Muscle of leg (tissue), 11 donors: ENCODE measurements around the gene AP4S1. TPM values are rescaled to one million over a fixed set of nuclear protein-coding genes. Genes with fewer than 3 reads are reported as not detected.
"Not testable (repeated sequence)": the region's sequence is repeated elsewhere in the genome, so short reads cannot be mapped to it uniquely, and the experiment has no call there.

ENCODE experiments used
- DNase-seq: peaks from one replicate; pipeline ENCODE4 v3.0.0; 2013
- H3K27ac ChIP-seq: one replicate; pipeline ENCODE4 v1.5.1; 2013; ENCODE audit warnings: mild to moderate bottlenecking, low read length, control low read depth
- H3K27me3 ChIP-seq: one replicate; pipeline ENCODE4 v1.6.1; 2013; ENCODE audit warnings: low read length; ENCODE audit not compliant: control insufficient read depth, insufficient read depth
- H3K36me3 ChIP-seq: one replicate; pipeline ENCODE4 v1.6.1; 2013; ENCODE audit warnings: low read length; ENCODE audit not compliant: control insufficient read depth, insufficient read depth
- H3K4me1 ChIP-seq: one replicate; pipeline ENCODE4 v1.6.1; 2013; ENCODE audit warnings: low read length; ENCODE audit not compliant: control insufficient read depth, insufficient read depth
- H3K4me3 ChIP-seq: one replicate; pipeline ENCODE4 v1.5.1; 2013; ENCODE audit warnings: low read length, control low read depth
- H3K9me3 ChIP-seq: replicated peaks from 2 replicates; pipeline ENCODE4 v1.6.1; 2013; ENCODE audit warnings: low read depth, low read length; ENCODE audit not compliant: control insufficient read depth
- WGBS: methylation state at CpG from one replicate; pipeline ENCODE4 v1.1.5; 2013; ENCODE audit warnings: missing lambda C conversion rate; ENCODE audit not compliant: insufficient coverage; 5-methylcytosine and 5-hydroxymethylcytosine counted together
- polyA plus RNA-seq, 8 donors: library from polyadenylated mRNA; unstranded; fragments of 120-200 nt; gene quantifications; one replicate each; pipeline versions ENCODE4 v1.2.1 to v1.2.3, GENCODE V29; 2013; ENCODE audit warnings: inconsistent platforms in 1 of 8, low replicate concordance in 1 of 8; ENCODE audit not compliant: insufficient read length in 8 of 8, insufficient read depth in 1 of 8
- total RNA-seq: library from RNA; stranded (reverse); fragments of 120-200 nt; gene quantifications from one replicate; pipeline ENCODE4 v1.2.4, GENCODE V29; 2013

The AP4S1 gene
- total and polyA plus RNA-seq, 9 donors: 12.0 to 14.2 (median 12.9) TPM

DNA sequence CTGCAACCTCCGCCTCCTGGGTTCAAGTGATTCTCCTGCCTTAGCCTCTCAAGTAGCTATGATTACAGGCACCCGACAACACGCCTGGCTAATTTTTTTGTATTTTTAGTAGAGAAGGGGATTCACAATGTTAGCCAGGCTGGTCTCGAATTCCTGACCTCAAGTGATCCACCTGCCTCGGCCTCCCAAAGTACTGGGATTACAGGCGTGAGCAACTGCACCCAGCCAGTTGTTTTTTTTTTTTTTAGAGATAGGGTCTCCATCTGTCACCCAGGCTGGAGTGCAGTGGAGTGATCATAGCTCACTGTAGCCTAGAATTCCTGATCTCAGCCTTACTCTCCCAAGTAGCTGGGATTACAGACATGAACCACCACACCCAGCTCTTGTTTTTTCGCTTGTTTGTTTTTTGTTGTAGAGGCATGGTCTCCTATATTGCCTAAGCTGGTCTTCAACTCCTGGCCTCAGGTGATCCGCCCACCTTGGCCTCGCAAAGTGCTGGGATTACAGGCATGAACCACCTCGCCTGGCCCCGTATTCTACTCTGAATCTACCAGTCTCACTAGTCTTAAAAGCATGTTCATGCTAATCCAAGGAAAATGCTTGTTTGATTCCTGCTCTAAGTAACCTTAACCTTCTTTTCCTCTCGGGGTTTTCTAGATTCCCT lies 32.4 kb downstream of the AP4S1 start:
- H3K27me3 ChIP-seq: no peaks in the 10 kb centered on the region
- DNase-seq: no peak
- peaks cover 6% of the 10 kb centered on the region for H3K4me1 ChIP-seq
- H3K9me3 ChIP-seq: no peaks in the 10 kb centered on the region
- H3K36me3 ChIP-seq: no peaks in the 10 kb centered on the region
- WGBS: 96% methylated on average over 6 of the region's 12 CpGs
- H3K4me3 ChIP-seq: no peak overlapping the region
- peak overlapping the region; percentile 29 for H3K27ac ChIP-seq

GRCh38 chr14:31059152-31059924 lies 33.9 kb downstream of the AP4S1 start:
- peak; percentile 56 for DNase-seq
- no peaks in the 10 kb centered on the region for H3K9me3 ChIP-seq
- no CpG with 5 or more reads among the region's 1 CpG for WGBS
- H3K27me3 ChIP-seq: no peaks in the 10 kb centered on the region
- H3K36me3 ChIP-seq: no peaks in the 10 kb centered on the region
- H3K4me1 ChIP-seq: peaks cover 6% of the 10 kb centered on the region
- no peak overlapping the region for H3K4me3 ChIP-seq
- H3K27ac ChIP-seq: peak overlapping the region; percentile 4

GRCh38 chr14:31060253-31060875 lies 34.9 kb downstream of the AP4S1 start:
- H3K27ac ChIP-seq: no peak overlapping the region
- peaks cover 6% of the 10 kb centered on the region for H3K4me1 ChIP-seq
- H3K4me3 ChIP-seq: no peak overlapping the region
- DNase-seq: no peak
- WGBS: 61% methylated on average over 3 of the region's 6 CpGs
- no peaks in the 10 kb centered on the region for H3K27me3 ChIP-seq
- no peaks in the 10 kb centered on the region for H3K36me3 ChIP-seq
- H3K9me3 ChIP-seq: no peaks in the 10 kb centered on the region

- DNase-seq, H3K27me3 ChIP-seq, H3K36me3 ChIP-seq, H3K4me3 ChIP-seq, H3K9me3 ChIP-seq, H3K4me1 ChIP-seq, H3K27ac ChIP-seq: not testable (repeated sequence)
- WGBS: 100% methylated on average over 3 of the region's 8 CpGs
Measured at GRCh38 chr14:31062908-31063307, 37.5 kb downstream of the AP4S1 start.

GRCh38 chr14:31068235-31068634 lies 42.8 kb downstream of the AP4S1 start:
- H3K4me3 ChIP-seq: no peak overlapping the region
- no peaks in the 10 kb centered on the region for H3K27me3 ChIP-seq
- DNase-seq: no peak
- H3K36me3 ChIP-seq: peaks cover 6% of the 10 kb centered on the region
- no peaks in the 10 kb centered on the region for H3K4me1 ChIP-seq
- WGBS: no CpG with 5 or more reads among the region's 1 CpG
- H3K9me3 ChIP-seq: no peaks in the 10 kb centered on the region
- H3K27ac ChIP-seq: no peak overlapping the region

- peaks cover 10% of the 10 kb centered on the region for H3K36me3 ChIP-seq
- WGBS: 93% methylated on average over 2 of the region's 3 CpGs
- H3K4me1 ChIP-seq: no peaks in the 10 kb centered on the region
- no peaks in the 10 kb centered on the region for H3K9me3 ChIP-seq
- H3K4me3 ChIP-seq: no peak overlapping the region
- no peak overlapping the region for H3K27ac ChIP-seq
- DNase-seq: no peak
- no peaks in the 10 kb centered on the region for H3K27me3 ChIP-seq
Measured at GRCh38 chr14:31069343-31069742, 43.9 kb downstream of the AP4S1 start.

GRCh38 chr14:31070431-31070830 lies 45.0 kb downstream of the AP4S1 start:
- 80% methylated on average over 2 of the region's 5 CpGs for WGBS
- no peak overlapping the region for H3K27ac ChIP-seq

DNA sequence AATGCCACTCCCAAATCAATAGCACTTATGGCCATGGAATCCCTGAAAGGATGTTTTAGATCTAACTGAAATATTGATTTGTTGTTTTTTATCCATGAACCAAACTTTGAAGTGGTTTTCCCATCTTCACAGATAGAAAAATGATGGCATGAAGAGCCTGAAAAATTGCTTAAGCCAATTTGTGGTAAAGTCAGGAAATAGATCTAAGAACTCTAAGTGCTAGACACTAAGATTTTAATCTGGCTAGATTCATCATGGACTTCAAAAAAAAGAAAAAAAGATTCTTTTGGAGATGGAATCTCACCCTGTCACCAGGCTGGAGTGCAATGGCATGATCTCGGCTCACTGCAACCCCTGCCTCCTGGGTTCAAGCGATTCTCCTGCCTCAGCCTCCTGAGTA lies 45.7 kb downstream of the AP4S1 start:
- peaks cover 13% of the 10 kb centered on the region for H3K36me3 ChIP-seq

More at GRCh38 chr14:31070431-31070830, 45.0 kb downstream of the AP4S1 start:
- Histone ChIP-seq H3K36me3 (peaks cover 13% of the 10 kb centered on the region), H3K4me3 (no peak overlapping the region), H3K9me3 (no peaks in the 10 kb centered on the region), H3K27me3 (no peaks in the 10 kb centered on the region), H3K4me1 (no peaks in the 10 kb centered on the region)
- no peak for DNase-seq

DNA sequence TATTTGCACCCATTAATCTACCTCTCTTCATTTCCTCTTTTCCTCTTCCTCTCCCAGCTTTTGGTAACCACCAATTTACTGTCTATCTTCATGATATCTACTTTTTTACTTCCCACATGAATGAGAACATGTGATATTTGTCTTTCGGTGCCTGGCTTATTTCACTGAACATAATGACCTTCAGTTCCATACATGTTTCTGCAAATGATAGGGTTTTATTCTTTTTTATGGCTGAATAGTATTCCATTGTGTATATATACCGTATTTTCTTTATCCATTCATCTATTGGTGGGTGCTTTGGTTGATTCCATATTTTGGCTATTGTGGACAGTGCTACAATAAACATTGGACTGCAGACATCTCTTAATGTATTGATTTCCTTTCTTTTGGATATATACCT lies 49.7 kb downstream of the AP4S1 start:
- Histone ChIP-seq H3K4me3 (no peak overlapping the region), H3K27ac (no peak overlapping the region), H3K27me3 (no peaks in the 10 kb centered on the region), H3K9me3 (no peaks in the 10 kb centered on the region), H3K36me3 (peaks cover 12% of the 10 kb centered on the region), H3K4me1 (no peaks in the 10 kb centered on the region)
- no CpG with 5 or more reads among the region's 2 CpGs for WGBS
- DNase-seq: no peak

More for the DNA sequence above, 45.7 kb downstream of the AP4S1 start:
- no peak overlapping the region for H3K4me3 ChIP-seq
- H3K27me3 ChIP-seq: no peaks in the 10 kb centered on the region
- H3K9me3 ChIP-seq: no peaks in the 10 kb centered on the region
- DNase-seq: no peak
- no CpG with 5 or more reads among the region's 2 CpGs for whole genome bisulfite sequencing
- H3K27ac ChIP-seq: no peak overlapping the region
- no peaks in the 10 kb centered on the region for H3K4me1 ChIP-seq

GRCh38 chr14:31078766-31079165 lies 53.3 kb downstream of the AP4S1 start:
- no peak for DNase-seq
- WGBS: no CpG with 5 or more reads among the region's 2 CpGs

More at GRCh38 chr14:31078766-31079165, 53.3 kb downstream of the AP4S1 start:
- no peaks in the 10 kb centered on the region for H3K27me3 ChIP-seq
- H3K9me3 ChIP-seq: no peaks in the 10 kb centered on the region
- H3K36me3 ChIP-seq: peaks cover 8% of the 10 kb centered on the region
- H3K27ac ChIP-seq: no peak overlapping the region
- peaks cover 2% of the 10 kb centered on the region for H3K4me1 ChIP-seq
- H3K4me3 ChIP-seq: no peak overlapping the region
